HG03159 (cell line): ENCODE measurements around the gene KCNE1.
"Not testable (repeated sequence)": the region's sequence is repeated elsewhere in the genome, so short reads cannot be mapped to it uniquely, and the experiment has no call there.

Source experiments
- ATAC-seq: cut with Tn5 transposase; IDR thresholded peaks from one replicate; pipeline ENCODE4 v1.9.1; 2021; ENCODE audit warnings: mild to moderate bottlenecking, moderate library complexity; ENCODE audit not compliant: unreplicated experiment

The KCNE1 gene

DNA sequence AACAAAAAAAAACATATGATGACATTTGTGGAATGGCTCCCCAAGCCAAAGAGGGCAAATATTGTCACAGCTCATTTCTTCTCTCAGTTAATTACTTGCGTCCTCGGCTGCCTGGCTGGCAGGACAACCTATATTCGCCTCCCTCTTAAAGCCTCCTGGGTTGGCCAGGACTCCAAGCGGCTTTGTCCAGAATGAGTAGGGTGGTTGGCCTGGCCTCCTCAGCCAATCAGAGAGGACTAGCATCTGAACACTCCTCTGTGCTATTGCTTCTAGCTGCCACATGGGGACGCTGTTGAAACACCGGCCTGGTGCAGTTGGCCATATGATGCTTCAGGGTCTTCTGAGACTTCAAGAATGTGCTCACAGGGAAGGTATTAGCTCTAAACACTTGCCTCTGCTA, 83.6 kb downstream of the KCNE1 start:
- not testable (repeated sequence) for ATAC-seq

DNA sequence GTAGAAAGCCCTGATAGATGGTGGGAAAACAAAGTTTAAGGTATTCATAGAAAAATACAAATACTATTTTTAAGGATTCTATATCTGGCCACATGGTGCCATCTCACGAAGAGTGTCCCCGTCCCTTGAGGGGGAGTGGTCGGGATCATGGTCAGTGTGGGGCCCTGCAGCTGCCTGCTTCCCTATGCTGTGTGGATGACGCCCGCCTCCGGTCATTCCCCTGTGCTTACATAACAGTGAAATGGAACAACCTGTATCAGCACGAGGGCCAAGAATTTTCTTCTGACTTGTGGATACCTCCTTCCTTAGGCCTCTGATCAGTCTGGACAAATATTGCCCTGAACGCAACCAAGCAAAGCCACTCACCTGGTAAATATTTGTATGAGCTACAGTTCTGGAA, 84.7 kb downstream of the KCNE1 start:
- ATAC-seq, result not testable (repeated sequence)

DNA sequence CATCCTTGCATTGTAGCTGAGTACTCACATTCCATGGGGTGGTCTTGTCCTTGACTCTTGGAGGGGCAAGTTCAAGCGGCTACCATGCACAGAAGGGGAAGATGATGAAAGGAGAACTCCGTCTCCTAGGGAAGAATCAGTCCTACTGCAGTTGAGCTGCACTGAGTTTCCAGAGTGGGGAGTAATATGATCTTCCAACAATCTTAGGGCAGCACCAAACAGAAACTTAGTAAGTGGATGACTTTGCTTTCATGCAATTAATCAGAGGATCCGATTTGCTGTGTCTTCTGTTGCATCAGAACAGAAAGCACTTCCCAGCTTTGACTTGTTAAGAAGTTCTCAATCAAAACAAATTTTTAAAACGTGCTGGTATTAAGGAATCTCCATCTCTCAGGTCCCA, 88.2 kb downstream of the KCNE1 start, which contains the start of gene SMIM34:
Gene SMIM34 (minus strand): TSS at position 147 of the 400 bp plus-strand sequence. CDS start 112 bp downstream, at position 35.
- ATAC-seq, result not testable (repeated sequence)

DNA sequence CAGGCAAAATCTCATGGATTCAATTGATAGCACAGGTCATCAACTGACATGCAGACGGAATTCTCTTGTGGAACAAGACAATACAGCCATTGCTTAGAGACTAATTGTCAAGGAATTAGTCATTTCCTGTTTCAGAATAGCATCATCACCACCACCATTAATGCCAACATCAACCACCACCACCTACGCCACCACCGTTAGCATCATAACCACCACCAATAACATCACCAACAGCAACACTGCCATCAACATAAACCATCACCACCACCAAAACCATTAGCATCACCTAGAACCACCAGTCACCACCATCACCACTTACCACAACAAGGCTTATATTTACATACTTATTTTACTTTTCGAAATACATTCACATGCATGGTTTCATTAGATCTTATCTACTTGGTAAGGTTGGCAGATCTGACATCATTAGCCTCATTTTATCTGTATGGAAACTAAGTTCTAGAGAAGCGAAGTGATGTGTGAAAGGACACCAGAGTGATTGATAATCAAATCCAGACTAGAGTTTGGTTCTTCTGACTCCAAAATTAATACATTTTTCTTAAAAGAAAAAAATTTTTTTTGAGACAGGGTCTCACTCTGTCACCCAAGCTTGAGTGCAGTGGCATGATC, 94.4 kb downstream of the KCNE1 start:
- not testable (repeated sequence) for ATAC-seq

DNA sequence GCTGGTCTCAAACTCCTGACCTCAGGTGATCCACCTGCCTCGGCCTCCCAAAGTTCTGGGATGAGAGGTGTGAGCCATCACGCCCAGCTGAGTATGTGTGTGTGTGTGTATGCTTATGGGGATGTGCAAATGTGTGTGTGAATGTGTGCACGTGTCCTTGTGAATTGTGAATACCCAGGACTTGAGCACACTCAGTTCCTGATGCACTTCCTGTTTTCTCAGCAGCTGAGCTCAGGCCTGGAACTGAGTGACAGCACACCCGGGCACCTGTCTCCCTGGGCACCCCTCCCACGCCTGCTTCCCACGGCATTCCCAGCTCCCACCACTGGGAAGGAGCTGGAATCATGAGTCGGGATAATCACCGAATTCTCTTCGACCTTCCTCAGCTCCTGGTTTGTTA, 104.7 kb downstream of the KCNE1 start:
- ATAC-seq, result not testable (repeated sequence)

DNA sequence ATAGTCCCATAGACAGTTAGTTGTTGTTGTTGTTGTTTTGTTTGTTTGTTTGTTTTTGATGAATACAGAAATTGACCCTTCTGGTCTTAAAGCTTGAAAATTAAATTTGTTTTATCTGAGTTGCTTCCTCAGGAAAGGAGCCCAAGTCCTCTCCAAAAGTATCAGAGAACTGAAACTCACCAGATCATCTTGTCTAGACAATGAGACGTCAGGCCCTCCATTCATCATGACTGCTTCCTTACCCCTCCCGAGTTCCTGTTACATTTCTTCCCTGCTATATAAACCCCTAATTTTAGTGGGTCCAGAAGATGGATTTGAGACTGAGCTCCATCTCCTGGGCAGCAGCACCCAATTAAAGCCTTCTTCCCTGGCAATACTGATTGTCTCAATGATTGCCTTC, 105.3 kb downstream of the KCNE1 start:
- not testable (repeated sequence) for ATAC-seq

DNA sequence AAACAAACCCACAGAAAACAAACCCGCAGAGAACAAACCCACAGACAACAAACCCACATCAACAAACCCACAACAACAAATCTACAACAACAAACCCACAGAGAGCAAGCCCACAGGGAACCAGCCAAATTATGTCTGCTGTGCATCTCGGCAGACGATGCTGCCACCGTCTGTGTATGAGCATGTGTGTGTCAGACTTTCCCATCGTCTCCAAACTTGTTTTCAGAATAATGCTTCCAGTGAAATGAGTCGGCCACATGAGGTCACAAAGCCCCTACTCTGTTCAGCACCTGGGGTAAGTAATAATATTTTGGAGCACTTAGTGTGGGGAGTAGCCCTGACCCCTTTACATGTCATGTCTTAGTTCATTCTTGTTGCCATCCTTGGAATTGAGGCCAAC, 105.9 kb downstream of the KCNE1 start:
- ATAC-seq, result not testable (repeated sequence)

DNA sequence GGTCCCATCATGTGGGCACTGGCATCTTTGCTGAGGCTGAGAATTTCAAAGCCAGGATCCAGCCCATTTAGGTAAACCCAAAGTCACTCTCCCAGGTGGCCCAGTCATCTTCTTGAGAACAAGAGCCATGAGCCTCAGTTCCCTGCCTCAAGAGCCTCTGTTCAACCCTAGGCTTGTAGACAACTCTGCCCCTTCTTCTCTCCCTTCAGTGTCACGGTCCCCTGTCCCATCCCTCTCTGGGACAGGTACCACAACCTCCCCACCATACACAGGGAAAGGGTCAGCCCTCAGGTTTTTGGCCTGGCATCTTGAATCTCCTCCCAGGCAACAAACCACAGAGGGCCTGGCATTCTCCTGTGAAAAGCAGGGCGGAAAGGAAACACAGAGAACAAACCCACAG, 106.3 kb downstream of the KCNE1 start:
- ATAC-seq, result not testable (repeated sequence)

DNA sequence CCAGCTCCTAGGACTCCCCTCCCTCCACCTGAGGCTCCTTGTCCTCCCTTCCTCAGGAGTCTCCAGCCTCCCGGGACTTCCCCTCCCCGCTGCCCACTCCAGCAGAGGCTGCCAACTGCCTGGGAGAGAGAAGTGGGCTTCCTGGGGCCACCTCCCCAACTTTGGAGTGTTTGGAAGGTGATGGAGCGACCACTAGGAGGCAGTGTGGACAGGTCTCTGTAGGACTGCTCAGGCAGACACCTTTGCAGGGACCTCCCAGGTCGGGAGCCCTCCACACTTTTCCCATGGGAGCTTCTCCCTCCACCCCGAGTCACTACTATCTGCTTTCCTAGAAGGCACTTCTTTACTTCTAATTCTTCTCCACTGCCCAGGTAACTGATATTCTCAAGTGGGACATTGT, 107.3 kb downstream of the KCNE1 start:
- not testable (repeated sequence) for ATAC-seq

DNA sequence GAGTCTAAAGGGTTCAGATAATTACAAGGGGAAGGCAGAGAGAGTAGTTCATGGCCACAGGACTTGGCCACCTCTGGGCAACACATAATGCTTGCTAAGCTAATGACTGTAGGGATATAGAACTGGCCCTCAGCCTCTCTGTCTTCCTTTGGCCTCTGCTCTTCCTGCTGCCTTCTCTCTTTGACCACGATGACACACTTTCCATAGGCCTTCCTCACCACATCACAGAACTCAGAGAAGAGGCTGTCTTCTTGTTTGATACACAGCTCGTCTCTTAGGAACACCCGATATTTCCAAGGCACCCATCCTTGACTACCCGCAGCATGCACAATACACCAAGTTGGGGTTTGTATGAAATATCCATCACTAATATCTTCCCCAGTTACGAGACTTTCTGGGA, 111.5 kb downstream of the KCNE1 start:
- ATAC-seq, result not testable (repeated sequence)
